GM11168 (cell line): ENCODE results near the gene UBR1.
"Not testable (repeated sequence)": the region's sequence is repeated elsewhere in the genome, so short reads cannot be mapped to it uniquely, and the experiment has no call there.

ENCODE experiments used
- in situ Hi-C: fragments of 300-500 bp; cut with MboI; formaldehyde crosslinking; loops from one replicate; pipeline ENCODE4 v1.12.0; 2022; ENCODE audit warnings: low sequenced_read_pairs; ENCODE audit not compliant: unreplicated experiment

Gene UBR1

DNA sequence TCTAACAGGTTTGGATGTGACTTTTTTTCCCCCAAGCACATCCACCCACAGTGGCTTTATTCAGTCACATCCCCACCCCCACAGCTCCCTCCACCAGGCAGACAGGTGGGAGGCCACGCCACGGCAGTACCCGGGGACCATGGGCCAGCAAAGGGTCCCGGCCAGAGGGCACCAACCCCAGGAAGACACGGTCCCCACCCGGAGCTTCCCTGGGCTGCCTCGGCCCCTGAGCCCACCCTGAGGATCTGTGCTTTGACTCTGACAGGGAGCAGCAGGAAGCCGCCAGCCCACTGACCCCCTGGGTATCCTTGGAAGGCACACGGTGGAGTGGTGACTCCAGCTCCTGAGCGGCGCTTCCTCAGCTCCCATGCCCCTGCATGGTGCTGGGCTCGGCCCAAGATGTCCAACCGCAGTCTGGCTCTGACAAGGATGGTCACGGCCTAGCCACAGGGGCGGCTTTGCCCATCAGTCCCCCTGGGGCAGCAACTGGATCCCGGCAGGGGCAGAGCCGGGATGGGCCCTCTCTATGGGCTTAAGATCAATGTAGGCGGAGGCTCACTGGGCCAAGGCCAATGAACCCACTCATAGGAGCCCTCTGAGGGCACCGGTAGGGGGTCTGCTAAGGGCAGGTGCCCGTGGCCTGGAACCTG, 119.0 kb downstream of the UBR1 start:
- in situ Hi-C loops, result no loop called here

DNA sequence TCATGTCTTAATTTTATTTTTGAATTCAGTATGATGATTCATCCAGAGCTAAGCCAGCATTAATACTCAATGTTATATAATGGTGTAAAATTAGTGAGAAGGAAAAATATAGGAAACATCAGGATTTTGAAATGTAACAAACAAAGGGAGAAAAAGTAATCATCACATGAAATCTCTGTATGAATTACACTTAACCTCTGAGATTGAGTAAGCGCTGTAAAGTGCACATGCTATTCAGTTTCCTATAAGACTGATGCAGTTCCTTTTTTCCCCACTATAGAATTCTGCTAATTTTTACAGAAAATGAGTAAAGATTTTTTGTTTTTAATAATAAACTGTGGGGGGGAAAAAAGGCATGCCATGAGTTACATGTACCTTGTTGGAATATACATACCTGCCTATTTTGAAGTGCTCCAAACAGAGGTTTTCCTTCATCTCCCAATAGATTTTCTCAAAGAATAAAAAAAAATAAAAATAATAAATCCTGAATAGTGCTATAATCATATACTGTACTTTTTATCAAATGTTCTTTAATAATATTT, 121.3 kb downstream of the UBR1 start:
- in situ Hi-C loops, result no loop called here

DNA sequence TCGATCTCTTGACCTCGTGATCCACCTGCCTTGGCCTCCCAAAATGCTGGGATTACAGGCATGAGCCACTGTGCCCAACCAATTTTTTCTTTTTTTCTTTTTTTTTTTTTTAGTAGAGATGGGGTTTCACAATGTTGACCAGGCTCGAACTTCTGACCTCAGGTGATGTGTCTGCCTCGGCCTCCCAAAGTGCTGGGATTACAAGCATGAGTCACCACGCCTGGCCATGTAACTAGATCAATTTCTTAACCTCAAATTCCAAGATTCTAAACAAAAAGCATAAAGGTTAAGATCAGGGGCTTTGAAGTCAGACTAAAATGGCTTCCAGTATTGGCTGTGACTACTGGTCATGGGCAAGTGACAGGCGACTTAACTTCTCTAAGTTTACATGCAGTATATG, 126.7 kb downstream of the UBR1 start:
- in situ Hi-C loops, result not testable (repeated sequence)

DNA sequence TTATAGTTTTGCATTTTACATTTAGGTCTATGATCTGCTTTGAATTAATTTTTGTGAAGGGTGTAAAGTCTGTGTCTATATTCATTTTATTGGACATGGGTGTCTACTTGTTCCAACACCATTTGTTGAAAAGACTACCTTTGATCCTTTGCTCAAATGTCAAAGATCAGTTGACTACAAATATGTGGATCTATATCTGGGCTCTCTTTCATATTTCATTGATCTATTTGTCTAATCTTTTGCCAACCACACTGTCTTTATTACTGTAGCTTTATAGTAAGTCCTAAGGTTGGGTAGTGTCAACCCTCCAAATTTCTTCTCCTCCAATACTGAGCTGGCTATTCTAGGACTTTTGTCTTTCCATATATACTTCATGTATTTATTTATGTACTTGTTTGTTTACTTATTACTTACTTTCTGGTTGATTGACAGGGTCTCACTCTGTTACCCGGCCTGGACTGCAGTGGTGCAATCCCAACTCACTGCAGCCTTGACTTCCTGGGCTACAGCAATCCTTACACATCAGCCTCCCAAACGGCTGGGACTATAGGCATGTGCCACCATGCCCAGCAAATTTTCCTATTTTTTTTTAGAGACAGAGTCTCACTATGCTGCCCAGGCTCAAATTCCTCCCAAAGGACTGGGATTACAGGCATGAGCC, 131.5 kb downstream of the UBR1 start:
- in situ Hi-C loops, result no loop called here

DNA sequence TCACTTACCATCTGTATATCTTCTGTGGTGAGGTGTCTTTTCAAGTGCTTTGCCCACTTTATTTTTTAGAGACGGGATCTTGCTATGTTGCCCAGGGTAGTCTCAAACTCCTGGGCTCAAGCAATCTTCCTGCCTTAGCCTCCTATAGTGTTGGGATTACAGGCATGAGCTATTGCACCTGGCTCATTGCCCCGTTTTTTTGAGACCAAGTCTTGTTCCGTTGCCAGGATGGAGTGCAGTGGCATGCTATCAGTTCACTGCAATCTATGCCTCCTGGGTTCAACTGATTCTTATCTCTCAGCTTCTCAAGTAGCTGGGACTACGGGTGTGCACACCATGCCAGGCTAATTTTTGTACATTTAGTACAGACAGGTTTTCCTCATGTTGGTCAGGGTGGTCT, 132.7 kb downstream of the UBR1 start:
- in situ Hi-C loops, result no loop called here

DNA sequence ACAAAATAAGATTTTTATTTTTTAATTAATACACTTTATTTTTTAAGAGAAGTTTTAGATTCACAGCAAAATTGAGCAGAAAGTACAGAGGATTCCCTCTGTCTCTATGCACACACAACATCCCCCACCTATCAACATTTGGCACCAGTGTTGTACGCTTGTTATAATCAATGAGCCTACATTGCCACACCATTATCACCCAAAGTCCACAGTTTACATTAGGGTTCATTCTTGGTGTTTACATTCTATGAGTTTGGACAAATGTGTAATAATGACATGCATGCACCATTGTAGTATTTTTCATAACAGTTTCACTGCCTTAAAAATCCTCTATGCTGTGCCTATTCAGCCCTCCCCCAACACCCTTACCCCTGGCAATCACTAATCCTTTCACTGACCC, 134.0 kb downstream of the UBR1 start:
- in situ Hi-C loops, result no loop called here

DNA sequence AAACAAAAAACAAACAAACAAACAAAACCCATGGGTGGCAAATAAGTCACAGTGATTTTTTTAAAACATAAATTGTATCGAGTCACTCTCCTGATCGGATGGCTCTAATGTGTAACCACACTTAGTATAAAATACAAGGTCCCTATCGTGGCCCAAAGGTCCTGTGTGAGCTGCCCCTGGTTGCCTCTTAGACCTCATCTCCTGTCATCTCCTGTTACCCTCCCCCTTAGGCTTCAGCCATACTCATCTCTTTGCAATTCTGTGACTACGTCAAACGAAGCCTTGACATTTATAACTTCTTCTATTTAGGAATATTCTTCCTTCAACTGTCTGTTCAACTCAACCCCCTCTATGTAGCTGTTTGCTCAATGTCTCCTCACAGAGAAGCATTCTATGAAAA, 141.4 kb downstream of the UBR1 start:
- in situ Hi-C loops, result no loop called here

DNA sequence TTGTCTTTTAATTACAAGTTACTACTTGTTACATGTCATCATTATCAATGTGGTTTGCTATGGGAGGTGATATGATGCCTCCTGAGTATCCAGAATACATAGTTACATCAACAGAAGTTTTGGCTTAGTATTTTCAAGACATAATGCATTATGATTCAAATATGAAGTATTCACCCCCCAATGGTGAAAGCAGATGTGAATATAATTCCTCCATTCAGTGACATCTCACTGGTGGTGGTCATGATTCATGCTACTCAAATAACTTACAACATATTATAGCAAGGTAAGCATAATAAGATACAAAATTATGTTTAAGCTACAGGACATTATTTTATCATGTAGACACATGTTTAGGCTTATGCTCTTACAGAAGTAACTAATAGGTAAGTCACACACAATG, 150.3 kb downstream of the UBR1 start:
- in situ Hi-C loops, result no loop called here

DNA sequence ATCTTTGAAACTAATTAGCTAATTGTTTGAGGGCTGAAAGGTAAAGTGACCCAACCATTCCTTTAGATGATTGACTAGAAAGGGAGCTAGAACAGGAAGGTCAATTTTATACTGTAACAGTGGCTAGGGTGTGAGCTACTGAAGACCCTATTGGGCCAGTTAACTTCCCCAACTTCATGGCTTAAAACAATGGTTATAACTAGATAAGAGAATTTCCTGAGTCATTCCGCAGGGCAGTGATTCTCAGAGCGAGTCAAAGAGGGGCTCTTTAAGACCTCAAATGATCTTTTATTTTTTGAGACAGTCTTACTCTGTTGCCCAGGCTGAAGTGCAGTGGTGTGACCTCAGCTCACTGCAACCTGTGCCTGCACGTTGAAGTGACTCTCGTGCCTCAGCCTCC, 151.5 kb downstream of the UBR1 start:
- in situ Hi-C loops, result no loop called here

DNA sequence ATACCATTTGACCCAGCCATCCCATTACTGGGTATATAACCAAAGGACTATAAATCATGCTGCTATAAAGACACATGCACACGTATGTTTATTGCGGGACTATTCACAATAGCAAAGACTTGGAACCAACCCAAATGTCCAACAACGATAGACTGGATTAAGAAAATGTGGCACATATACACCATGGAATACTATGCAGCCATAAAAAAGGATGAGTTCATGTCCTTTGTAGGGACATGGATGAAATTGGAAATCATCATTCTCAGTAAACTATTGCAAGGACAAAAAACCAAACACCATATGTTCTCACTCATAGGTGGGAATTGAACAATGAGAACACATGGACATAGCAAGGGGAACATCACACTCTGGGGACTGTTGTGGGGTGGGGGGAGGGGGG, 156.9 kb downstream of the UBR1 start:
- in situ Hi-C loops, result loop anchor here (10.0 kb wide), 1 partner anchor 234 kb away; no protein-coding TSS in a partner anchor

DNA sequence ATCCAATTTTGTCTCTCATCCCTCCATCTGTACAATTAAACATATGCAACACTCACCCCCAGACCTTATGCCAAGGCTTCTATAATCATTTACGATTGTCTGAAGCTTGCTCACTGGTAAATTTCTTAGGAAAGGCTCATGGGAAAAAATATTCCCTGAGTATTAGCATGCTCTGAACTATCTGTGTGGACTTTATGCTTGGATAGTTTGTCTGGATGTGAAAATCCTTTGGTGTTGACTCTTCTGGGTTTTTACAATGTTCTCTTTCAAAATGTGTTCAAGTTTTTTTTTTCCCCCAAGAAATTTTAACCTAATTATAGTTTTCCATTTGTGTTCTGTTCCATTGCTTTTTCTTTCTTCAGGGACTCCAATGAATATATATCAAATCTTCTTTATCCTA, 165.3 kb downstream of the UBR1 start:
- in situ Hi-C loops, result loop anchor here (10.0 kb wide), 1 partner anchor 226 kb away; no protein-coding TSS in a partner anchor

DNA sequence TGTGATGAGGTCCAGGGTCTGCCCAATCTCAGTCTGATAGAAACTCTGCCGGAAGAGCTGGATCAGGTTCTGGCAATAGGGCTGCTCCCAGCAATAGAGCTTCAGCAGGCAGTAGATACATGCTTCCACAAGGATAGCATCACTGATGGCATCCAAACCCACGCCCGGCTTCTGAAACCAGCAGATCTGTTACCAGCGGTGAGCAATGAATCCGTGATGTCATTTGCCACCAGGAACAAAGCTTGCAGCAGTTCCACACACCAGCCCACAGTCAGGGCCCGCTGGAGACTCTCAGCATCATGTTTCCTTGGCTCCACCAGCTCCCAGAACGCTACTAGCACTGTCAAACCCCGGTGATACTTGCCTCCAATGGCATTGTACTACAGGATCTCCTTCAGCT, 166.0 kb downstream of the UBR1 start:
- in situ Hi-C loops, result loop anchor here (10.0 kb wide), 1 partner anchor 225 kb away; no protein-coding TSS in a partner anchor

DNA sequence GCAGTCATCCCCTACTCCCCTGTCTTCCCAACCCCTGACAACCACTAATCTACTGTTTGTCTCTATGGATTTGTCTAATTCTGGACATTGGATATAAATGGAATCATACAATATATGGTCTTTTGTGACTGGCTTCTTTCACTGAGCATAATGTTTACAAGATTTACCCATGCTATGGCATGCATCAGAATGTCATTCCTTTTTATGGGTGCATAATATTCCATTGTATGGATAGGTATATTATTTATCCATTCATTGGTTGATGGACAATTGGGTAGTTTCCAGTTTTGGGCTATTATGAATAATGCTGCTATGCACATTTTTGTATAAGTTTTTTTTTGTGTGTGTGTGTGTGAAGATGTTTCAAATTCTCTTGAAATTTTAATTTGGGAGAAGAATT, 168.7 kb downstream of the UBR1 start:
- in situ Hi-C loops, result no loop called here

DNA sequence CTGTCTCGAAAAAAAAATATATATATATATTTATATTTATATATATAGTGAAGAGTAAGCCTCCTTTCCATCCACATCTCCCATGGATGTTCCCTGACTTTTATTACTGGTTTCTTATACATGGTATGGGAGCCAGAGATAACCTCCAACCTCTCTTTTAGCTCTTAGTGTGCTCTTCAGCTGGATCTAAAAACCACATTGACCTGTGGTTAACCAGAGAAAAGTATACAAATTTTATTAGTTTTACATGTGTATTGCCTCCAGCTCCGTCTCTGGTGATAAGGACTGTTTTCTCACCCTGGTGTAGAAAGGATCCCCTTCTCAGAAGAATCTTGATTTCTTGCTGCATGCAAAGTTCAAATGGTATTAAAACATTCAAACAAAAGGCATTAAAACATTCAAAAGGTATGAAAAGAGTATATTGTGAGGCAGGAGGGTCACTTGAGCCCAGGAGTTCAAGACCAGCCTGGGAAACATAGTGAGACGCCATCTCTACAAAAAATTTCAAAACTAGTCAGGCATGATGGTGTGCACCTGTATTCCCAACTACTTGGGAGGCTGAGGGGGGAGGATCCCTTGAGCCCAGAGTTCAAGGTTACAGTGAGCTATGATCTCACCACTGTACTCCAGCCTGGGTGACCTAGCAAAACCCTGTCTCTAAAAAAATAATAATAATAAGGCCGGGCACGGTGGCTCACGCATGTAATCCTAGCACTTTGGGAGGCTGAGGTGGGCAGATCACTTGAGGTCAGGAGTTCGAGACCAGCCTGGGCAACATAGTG, 171.8 kb downstream of the UBR1 start:
- in situ Hi-C loops, result no loop called here

DNA sequence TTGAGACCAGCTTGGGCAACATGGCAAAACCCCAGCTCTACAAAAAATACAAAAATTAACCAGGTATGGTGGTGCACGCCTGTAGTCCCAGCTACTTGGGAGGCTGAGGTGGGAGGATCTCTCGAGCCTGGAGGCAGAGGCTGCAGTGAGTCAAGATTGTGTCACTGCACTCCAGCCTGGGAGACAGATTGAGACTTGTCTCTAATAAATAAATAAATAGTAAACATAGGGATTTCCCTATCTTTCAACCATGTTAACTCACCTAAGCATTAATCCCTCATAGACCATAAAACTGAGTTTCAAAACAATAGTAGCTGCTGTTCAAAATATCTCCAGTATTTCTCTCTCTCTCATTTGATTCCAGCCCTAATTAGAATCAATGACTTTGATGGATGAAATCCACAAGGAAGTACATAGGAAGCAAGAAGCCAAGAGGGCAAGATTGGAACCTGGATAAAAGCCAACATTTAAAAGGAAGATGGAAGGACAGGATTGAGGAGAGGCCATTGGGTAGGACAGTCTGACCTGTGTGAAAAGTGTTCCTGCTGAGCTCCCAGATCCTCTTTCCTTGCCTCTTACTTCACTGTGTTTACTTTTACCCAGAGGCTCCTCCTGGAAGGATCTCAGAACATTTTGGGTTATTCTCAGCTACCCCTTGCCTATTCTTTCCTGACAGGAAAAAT, 172.9 kb downstream of the UBR1 start:
- in situ Hi-C loops, result no loop called here

DNA sequence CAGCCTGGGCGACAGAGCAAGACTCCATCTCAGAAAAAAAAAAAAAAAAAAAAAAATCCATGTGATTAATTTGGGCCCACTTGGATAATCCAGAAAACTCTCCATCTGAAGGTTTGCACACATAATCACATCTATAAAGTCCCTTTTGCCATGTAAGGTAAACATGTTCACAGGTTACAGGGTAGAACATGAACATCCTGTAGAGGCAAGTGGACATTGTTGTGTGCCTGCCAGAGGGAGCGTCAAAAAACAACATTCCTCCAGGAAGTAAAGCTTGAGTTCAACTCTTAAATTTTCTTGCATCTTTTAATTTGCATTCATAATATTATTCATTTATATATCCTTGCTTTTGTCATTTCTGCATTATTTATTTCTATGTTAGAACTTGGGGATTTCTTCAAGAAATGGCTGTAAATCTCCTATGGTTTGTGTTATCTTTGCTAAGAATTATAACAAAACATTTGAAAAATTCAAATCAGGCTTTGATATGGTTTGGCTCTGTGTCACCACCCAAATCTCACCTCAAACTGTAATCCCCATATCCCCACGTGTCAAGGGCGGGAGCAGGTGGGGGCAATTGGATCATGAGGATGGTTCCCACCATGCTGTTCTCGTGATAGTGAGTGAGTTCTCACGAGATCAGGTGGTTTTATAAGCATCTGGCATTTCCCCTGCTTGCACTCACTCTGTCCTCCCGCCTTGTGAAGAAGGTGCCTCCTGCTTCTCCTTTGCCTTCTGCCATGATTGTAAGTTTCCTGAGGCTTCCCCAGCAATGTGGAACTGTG, 173.9 kb downstream of the UBR1 start:
- in situ Hi-C loops, result no loop called here

DNA sequence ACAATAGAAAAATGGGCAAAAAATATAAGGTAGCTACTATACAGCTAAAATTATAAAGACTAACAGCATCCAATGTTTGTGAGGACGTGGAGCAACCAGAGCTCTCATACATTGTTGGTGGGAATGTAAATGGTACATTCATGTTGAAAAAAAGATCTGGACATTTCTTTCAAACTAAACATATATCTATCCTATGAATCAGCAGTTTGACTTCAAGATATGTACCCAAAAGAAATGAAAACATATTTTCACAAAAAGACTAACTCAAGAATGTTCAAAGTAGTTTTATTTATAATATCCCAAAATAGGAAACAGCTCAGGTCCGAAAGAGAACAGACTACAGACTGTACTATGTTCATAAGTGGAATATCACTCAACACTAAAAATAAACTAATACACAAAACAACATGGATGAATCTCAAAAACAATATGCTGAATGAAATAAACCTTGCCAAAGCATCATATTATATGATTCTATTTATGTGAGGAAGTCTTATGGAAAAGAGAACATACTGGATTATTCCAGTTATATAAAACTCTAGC, 176.5 kb downstream of the UBR1 start:
- in situ Hi-C loops, result loop anchor here (10.0 kb wide), 1 partner anchor 225 kb away; no protein-coding TSS in a partner anchor

DNA sequence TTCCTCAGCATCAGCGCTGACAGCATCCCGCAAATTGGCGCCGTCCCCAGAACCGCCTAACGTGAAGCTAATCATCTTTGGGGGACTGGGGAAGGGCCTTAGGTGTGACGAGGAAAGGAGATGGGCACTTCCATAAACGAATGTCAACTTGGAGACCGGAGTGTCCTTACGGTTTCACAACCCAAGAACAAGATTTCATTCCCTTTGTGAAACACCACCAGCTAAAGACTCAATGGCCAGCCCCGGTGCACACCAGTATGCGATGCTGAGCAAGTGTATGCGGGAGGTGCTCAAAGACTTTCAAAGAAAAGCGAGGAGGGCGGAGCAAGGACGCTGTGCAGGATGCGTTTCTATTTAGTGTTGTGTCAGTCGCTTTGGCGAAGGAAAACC, 184.5 kb downstream of the UBR1 start:
- in situ Hi-C loops, result loop anchor here (10.0 kb wide), 1 partner anchor 217 kb away; no protein-coding TSS in a partner anchor
